ENCODE data around the gene TRIM65. TPM values are rescaled to one million over a fixed set of nuclear protein-coding genes. Genes with fewer than 3 reads are reported as not detected.

The TRIM65 gene
- total RNA-seq, 1 donor from 2014 or later, result 15.4 TPM

DNA sequence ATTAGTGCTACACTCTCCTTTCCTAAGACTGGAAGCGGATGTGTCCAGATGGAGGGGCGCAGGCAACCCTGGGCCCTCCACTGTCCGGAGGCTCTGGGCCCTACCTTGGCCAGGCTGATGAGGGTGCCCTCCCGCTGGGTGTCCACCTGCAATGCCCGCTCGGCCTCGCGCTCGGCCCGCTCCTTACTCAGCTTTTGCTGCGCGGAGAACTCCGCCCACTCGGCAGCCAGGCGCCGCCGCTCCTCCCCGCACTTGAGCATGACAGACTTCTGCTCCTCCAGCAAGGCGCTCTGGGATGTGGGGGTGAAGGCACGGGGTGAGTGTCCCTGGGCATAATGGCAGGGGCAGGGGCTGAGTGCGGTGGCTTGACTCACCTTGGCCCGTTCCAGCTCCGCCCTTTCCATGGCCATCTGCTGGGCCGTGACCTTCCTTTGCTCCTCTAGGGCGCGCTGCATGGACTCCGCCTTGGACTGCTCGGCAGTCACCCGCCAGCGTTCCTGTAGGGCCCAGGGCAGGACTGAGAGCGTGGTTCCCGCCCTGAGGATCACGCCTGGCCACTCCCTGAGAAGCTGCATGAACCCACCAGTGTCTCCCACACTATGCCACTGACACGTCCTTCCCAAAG lies 18.0 kb upstream of the TRIM65 start:
- Histone ChIP-seq H3K79me2 (ENCODE audit: insufficient read depth, low read length) (no peaks in the 10 kb centered on the region), H3K4me3 (ENCODE audit: insufficient read depth, low read depth, low read length) (no peak overlapping the region), H3K4me1 (ENCODE audit: insufficient read depth, low read length) (no peaks in the 10 kb centered on the region), H3K27ac (ENCODE audit: low read depth, low read length) (no peak overlapping the region), H3K36me3 (ENCODE audit: insufficient read depth, low read length) (no peaks in the 10 kb centered on the region), H2AFZ (ENCODE audit: low read depth, low read length) (no peak overlapping the region), H3K9ac (ENCODE audit: low read length) (no peak overlapping the region), H4K20me1 (ENCODE audit: insufficient read depth, low read length) (no peaks in the 10 kb centered on the region), H3K27me3 (ENCODE audit: insufficient read depth, low read length) (no peaks in the 10 kb centered on the region), H3K4me2 (ENCODE audit: low read length) (no peak overlapping the region), H3K9me3 (ENCODE audit: insufficient read depth, low read depth, low read length) (no peaks in the 10 kb centered on the region)
- TF ChIP-seq EZH2 (IDR thresholded peaks at IDR 0.05; ENCODE audit: insufficient read depth, low read length), result no peak
- TF ChIP-seq, protein P1, sequence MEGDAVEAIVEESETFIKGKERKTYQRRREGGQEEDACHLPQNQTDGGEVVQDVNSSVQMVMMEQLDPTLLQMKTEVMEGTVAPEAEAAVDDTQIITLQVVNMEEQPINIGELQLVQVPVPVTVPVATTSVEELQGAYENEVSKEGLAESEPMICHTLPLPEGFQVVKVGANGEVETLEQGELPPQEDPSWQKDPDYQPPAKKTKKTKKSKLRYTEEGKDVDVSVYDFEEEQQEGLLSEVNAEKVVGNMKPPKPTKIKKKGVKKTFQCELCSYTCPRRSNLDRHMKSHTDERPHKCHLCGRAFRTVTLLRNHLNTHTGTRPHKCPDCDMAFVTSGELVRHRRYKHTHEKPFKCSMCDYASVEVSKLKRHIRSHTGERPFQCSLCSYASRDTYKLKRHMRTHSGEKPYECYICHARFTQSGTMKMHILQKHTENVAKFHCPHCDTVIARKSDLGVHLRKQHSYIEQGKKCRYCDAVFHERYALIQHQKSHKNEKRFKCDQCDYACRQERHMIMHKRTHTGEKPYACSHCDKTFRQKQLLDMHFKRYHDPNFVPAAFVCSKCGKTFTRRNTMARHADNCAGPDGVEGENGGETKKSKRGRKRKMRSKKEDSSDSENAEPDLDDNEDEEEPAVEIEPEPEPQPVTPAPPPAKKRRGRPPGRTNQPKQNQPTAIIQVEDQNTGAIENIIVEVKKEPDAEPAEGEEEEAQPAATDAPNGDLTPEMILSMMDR (IDR thresholded peaks at IDR 0.05; ENCODE audit: insufficient read depth, low read depth, low read length), result no peak
- no peaks in the 10 kb centered on the region for H3K4me1 Mint-ChIP-seq (ENCODE audit: low read depth, unreplicated experiment)
- FAIRE-seq, result no peak
- DNase-seq (ENCODE audit: low read depth), result no peak
- H3K4me3 Mint-ChIP-seq (ENCODE audit: unreplicated experiment), result peak overlapping the region; percentile 34
- peak overlapping the region; percentile 69 for H3K27ac Mint-ChIP-seq (ENCODE audit: unreplicated experiment)
- no peaks in the 10 kb centered on the region for H3K9me3 Mint-ChIP-seq (ENCODE audit: unreplicated experiment)
- H3K36me3 Mint-ChIP-seq (ENCODE audit: low read depth, unreplicated experiment), result peaks cover 7% of the 10 kb centered on the region
- peaks cover 7% of the 10 kb centered on the region for H3K27me3 Mint-ChIP-seq (ENCODE audit: low read depth, unreplicated experiment)

DNA sequence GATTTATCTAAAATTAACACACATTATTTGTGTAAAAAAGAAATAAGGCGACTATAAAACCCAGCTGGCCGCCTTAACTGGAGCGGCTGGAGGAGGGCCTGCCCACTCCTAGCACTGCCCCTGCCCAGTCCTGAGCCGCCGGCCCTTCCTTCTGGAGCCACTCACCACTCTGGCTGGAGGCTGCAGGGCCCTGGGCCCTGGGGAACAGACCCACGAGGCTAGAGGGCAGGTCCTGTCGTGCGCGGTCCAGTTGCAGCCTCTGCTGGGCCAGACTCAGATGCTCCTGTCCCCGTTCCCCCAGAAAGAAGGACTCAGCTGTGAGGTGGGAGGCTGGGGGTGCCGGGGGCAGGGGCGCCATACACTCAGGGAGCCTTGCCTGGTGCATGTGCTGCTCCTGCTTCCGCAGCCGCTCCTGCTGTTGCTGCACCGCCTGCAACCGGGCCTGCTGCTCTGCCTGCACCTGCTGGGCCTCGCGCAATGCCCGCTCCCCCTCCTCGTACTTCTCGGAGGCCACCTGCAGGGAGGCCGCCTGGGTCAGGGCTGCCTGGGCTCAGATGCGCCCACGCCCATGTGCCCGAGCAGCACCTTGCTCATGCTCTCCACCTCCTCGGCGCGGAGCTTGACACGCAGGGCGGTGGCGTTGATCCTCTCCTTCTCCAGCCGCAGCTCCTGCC lies 16.9 kb upstream of the TRIM65 start:
- Histone ChIP-seq H3K4me2 (ENCODE audit: low read length) (no peak overlapping the region), H3K4me1 (ENCODE audit: insufficient read depth, low read length) (no peaks in the 10 kb centered on the region), H3K79me2 (ENCODE audit: insufficient read depth, low read length) (no peaks in the 10 kb centered on the region), H3K27ac (ENCODE audit: low read depth, low read length) (no peak overlapping the region), H3K36me3 (ENCODE audit: insufficient read depth, low read length) (no peaks in the 10 kb centered on the region), H3K9ac (ENCODE audit: low read length) (no peak overlapping the region), H3K4me3 (ENCODE audit: insufficient read depth, low read depth, low read length) (no peak overlapping the region), H2AFZ (ENCODE audit: low read depth, low read length) (no peak overlapping the region), H3K27me3 (ENCODE audit: insufficient read depth, low read length) (no peaks in the 10 kb centered on the region), H3K9me3 (ENCODE audit: insufficient read depth, low read depth, low read length) (no peaks in the 10 kb centered on the region), H4K20me1 (ENCODE audit: insufficient read depth, low read length) (no peaks in the 10 kb centered on the region)
- peaks cover 5% of the 10 kb centered on the region for H3K36me3 Mint-ChIP-seq (ENCODE audit: low read depth, unreplicated experiment)
- H3K27me3 Mint-ChIP-seq (ENCODE audit: low read depth, unreplicated experiment), result peaks cover 7% of the 10 kb centered on the region
- no peaks in the 10 kb centered on the region for H3K9me3 Mint-ChIP-seq (ENCODE audit: unreplicated experiment)
- TF ChIP-seq, protein P1 (IDR thresholded peaks at IDR 0.05; ENCODE audit: insufficient read depth, low read depth, low read length), result no peak
- no peak for TF ChIP-seq EZH2 (IDR thresholded peaks at IDR 0.05; ENCODE audit: insufficient read depth, low read length)
- no peaks in the 10 kb centered on the region for H3K4me1 Mint-ChIP-seq (ENCODE audit: low read depth, unreplicated experiment)
- no peak overlapping the region for H3K27ac Mint-ChIP-seq (ENCODE audit: unreplicated experiment)
- H3K4me3 Mint-ChIP-seq (ENCODE audit: unreplicated experiment), result no peak overlapping the region
- FAIRE-seq (no peak), DNase-seq (ENCODE audit: low read depth) (no peak)

DNA sequence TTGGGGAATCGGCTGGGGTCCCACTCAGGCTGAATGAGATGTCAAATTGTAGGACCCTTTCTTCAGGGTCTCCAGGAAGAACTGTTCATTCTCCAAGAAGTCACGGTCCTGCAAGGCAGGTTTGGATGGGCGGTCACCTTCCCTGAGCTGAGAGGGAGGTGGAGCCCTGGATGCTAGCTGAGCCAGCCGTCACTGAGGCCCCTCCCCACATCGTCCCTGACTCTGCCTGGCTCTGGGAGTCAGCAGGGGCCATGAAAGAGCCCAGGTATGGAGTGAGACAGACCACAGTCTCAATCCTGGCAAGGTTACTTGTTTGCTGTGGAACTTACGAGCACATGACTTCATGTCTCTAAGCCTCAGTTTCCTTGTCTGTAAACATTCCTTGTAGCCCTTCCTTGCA lies 13.9 kb upstream of the TRIM65 start:
- no peaks in the 10 kb centered on the region for H3K9me3 ChIP-seq (ENCODE audit: insufficient read depth, low read depth, low read length)
- H3K9me3 Mint-ChIP-seq (ENCODE audit: unreplicated experiment), result no peaks in the 10 kb centered on the region
- H3K9ac ChIP-seq (ENCODE audit: low read length), result no peak overlapping the region
- no peaks in the 10 kb centered on the region for H3K4me1 Mint-ChIP-seq (ENCODE audit: low read depth, unreplicated experiment)
- H3K36me3 Mint-ChIP-seq (ENCODE audit: low read depth, unreplicated experiment), result peaks cover 2% of the 10 kb centered on the region
- H3K4me2 ChIP-seq (ENCODE audit: low read length), result no peak overlapping the region
- H3K79me2 ChIP-seq (ENCODE audit: insufficient read depth, low read length), result no peaks in the 10 kb centered on the region
- H3K4me1 ChIP-seq (ENCODE audit: insufficient read depth, low read length), result no peaks in the 10 kb centered on the region
- H3K4me3 Mint-ChIP-seq (ENCODE audit: unreplicated experiment), result no peak overlapping the region
- H3K27me3 Mint-ChIP-seq (ENCODE audit: low read depth, unreplicated experiment), result peaks cover 4% of the 10 kb centered on the region
- DNase-seq (ENCODE audit: low read depth) (no peak), FAIRE-seq (no peak)
- no peaks in the 10 kb centered on the region for H4K20me1 ChIP-seq (ENCODE audit: insufficient read depth, low read length)
- H3K27me3 ChIP-seq (ENCODE audit: insufficient read depth, low read length), result no peaks in the 10 kb centered on the region
- no peak for TF ChIP-seq EZH2 (IDR thresholded peaks at IDR 0.05; ENCODE audit: insufficient read depth, low read length)
- TF ChIP-seq, protein P1 (IDR thresholded peaks at IDR 0.05; ENCODE audit: insufficient read depth, low read depth, low read length), result no peak
- H3K27ac Mint-ChIP-seq (ENCODE audit: unreplicated experiment), result no peak overlapping the region
- no peak overlapping the region for H2AFZ ChIP-seq (ENCODE audit: low read depth, low read length)
- no peak overlapping the region for H3K27ac ChIP-seq (ENCODE audit: low read depth, low read length)
- no peak overlapping the region for H3K4me3 ChIP-seq (ENCODE audit: insufficient read depth, low read depth, low read length)
- no peaks in the 10 kb centered on the region for H3K36me3 ChIP-seq (ENCODE audit: insufficient read depth, low read length)

Data from astrocyte (in vitro differentiated cells and primary cell).